GM10266 (cell line): Measurements from ENCODE around the gene GABRR3.

ENCODE experiments used
- DNase-seq: peaks from one replicate; pipeline ENCODE4 v3.0.0; 2012; ENCODE audit errors: extremely low spot score
- CTCF ChIP-seq: IDR thresholded peaks from 2 replicates; pipeline ENCODE4 v1.5.1; 2012; ENCODE audit warnings: mild to moderate bottlenecking, low read depth; ENCODE audit not compliant: control insufficient read depth, insufficient read depth; ENCODE audit errors: missing control alignments

GABRR3 gene

GRCh38 chr3:98049271-98049670 lies 14.2 kb upstream of the GABRR3 start:
- DNase-seq, result no peak
- TF ChIP-seq CTCF, result no peak

GRCh38 chr3:98048586-98048985 lies 13.5 kb upstream of the GABRR3 start:
- DNase-seq, result no peak
- no peak for TF ChIP-seq CTCF

GRCh38 chr3:98041350-98041749 lies 6.2 kb upstream of the GABRR3 start:
- no peak for TF ChIP-seq CTCF
- DNase-seq, result no peak

- peak; percentile 87 for TF ChIP-seq CTCF
- DNase-seq, result peak; percentile 44
Measured at GRCh38 chr3:98039322-98040024, 4.4 kb upstream of the GABRR3 start.

- TF ChIP-seq CTCF, result no peak
- DNase-seq, result no peak
Measured at GRCh38 chr3:98038876-98039275, 3.8 kb upstream of the GABRR3 start.

GRCh38 chr3:98038286-98038685 lies 3.2 kb upstream of the GABRR3 start:
- no peak for TF ChIP-seq CTCF
- DNase-seq, result no peak

- DNase-seq, result no peak
- TF ChIP-seq CTCF, result no peak
Measured at GRCh38 chr3:98034486-98034885, 629 bp downstream of the GABRR3 start.
